ENCODE measurements around the gene PRDM8. TPM values are rescaled to one million over a fixed set of nuclear protein-coding genes. Genes with fewer than 3 reads are reported as not detected.

PRDM8 gene
- total and polyA plus RNA-seq, 2 of the 8 experiments (the other 6 are each of a cell fraction or from before 2014, with no cell fraction given) = not detected

DNA sequence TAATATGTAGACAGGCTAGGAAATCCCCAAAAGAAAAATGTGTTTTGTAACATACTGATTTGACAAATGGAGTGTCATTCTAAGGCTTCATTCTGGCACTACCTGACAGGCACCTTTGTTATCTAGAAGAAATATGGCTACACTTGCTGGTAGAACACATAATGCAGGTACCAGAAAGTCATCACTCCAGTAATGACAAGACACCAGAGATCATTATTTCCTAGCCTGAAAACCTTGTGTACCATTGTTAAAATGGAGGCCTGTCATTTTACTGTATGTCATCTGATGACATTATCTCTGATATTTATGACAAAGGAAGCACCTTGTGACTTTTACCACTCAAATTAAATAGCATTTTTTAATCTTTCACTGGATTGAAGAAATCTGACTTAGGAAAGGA lies 55.6 kb downstream of the PRDM8 start:
- no peaks in the 10 kb centered on the region for H3K4me1 ChIP-seq (replicated peaks in 1 of 4; ENCODE audit: control insufficient read depth in 3 of 4, insufficient read depth in 4 of 4, low read length in 3 of 4)
- FAIRE-seq = no peak
- TF ChIP-seq NRF1 (IDR thresholded peaks at IDR 0.05; ENCODE audit: low read depth, low read length) = no peak
- TF ChIP-seq EGR1 (IDR thresholded peaks at IDR 0.05; ENCODE audit: borderline replicate concordance, low read depth, low read length) = no peak
- TF ChIP-seq ASH2L (IDR thresholded peaks at IDR 0.05; ENCODE audit: low read length) = no peak
- TF ChIP-seq NANOG (IDR thresholded peaks at IDR 0.05; ENCODE audit: insufficient read depth, low read depth, low read length, poor library complexity, severe bottlenecking) = no peak
- no peak for TF ChIP-seq TAF7 (optimal IDR thresholded peaks at IDR 0.05; ENCODE audit: borderline replicate concordance, low read depth, low read length)
- no peak for TF ChIP-seq SAP30 (IDR thresholded peaks at IDR 0.05; ENCODE audit: insufficient read depth, insufficient replicate concordance, low read length)
- no peak for TF ChIP-seq MAFK (IDR thresholded peaks at IDR 0.05; ENCODE audit: low read depth, low read length)
- no peak overlapping the region for H3K18ac ChIP-seq (ENCODE audit: extremely low read depth, low read length)
- H4K91ac ChIP-seq (replicated peaks; ENCODE audit: insufficient read length, low read length) = no peak overlapping the region
- no peak overlapping the region for H3K56ac ChIP-seq (replicated peaks; ENCODE audit: insufficient read length, low read depth, low read length)
- H2AK5ac ChIP-seq (ENCODE audit: low read depth, low read length) = no peak overlapping the region
- no peaks in the 10 kb centered on the region for H3K27me3 ChIP-seq (replicated peaks in 1 of 4; ENCODE audit: control insufficient read depth in 3 of 4, extremely low read depth in 1 of 4, insufficient read depth in 3 of 4, low read length in 3 of 4)
- H3K23ac ChIP-seq (ENCODE audit: insufficient read length) = no peak overlapping the region
- H2AFZ ChIP-seq (ENCODE audit: low read length) = no peak overlapping the region
- H3K4ac ChIP-seq (replicated peaks; ENCODE audit: insufficient read length, low read depth, low read length) = no peak overlapping the region
- no peak overlapping the region for H3K27ac ChIP-seq (ENCODE audit: low read depth, low read length)
- H3K79me2 ChIP-seq (ENCODE audit: control insufficient read depth in 1 of 2, insufficient read depth in 2 of 2, low read length in 2 of 2) = no peaks in the 10 kb centered on the region
- H3K36me3 ChIP-seq (ENCODE audit: control insufficient read depth in 2 of 4, insufficient read depth in 4 of 4, low read length in 3 of 4) = no peaks in the 10 kb centered on the region; a peak in 1 of 8 replicates
- H3K9me3 ChIP-seq (ENCODE audit: insufficient read depth in 2 of 2, low read depth in 1 of 2, low read length in 1 of 2) = no peaks in the 10 kb centered on the region
- ChIA-PET CTCF (ENCODE audit: partially characterized antibody) (interaction anchor here (1.6 kb wide), 1 partner anchor 32 kb away, joined by 5 read pairs; no protein-coding TSS in a partner anchor), POLR2A (ENCODE audit: partially characterized antibody) (no interaction called here)
- H3K23me2 ChIP-seq (ENCODE audit: low read depth, low read length) = no peaks in the 10 kb centered on the region; the same call in 1 of the 2 replicates
- no peak overlapping the region for H2BK15ac ChIP-seq (ENCODE audit: low read length)
- no peaks in the 10 kb centered on the region for H4K20me1 ChIP-seq (replicated peaks in 1 of 2; ENCODE audit: control insufficient read depth in 1 of 2, insufficient read depth in 2 of 2, low read length in 2 of 2)
- H2BK20ac ChIP-seq (ENCODE audit: low read length) = no peak overlapping the region
- H3K9ac ChIP-seq (replicated peaks in 1 of 4; ENCODE audit: extremely low read depth in 1 of 4, low read depth in 3 of 4, low read length in 3 of 4) = no peak overlapping the region
- no peak overlapping the region for H2BK120ac ChIP-seq (replicated peaks; ENCODE audit: low read depth, low read length)
- no peak overlapping the region for H2BK5ac ChIP-seq (ENCODE audit: low read depth, low read length)
- H2BK12ac ChIP-seq (ENCODE audit: low read depth, low read length) = no peak overlapping the region
- no peak overlapping the region for H3K4me3 ChIP-seq (ENCODE audit: extremely low read depth in 1 of 4, insufficient read depth in 2 of 4, low read depth in 3 of 4, low read length in 4 of 4)
- H3K79me1 ChIP-seq (ENCODE audit: low read depth, low read length) = no peaks in the 10 kb centered on the region
- no peak overlapping the region for H4K8ac ChIP-seq (ENCODE audit: extremely low read depth, insufficient read depth, low read length)
- no peak for DNase-seq (ENCODE audit: low read depth in 1 of 2, low spot score in 2 of 2)
- no peak overlapping the region for H3K14ac ChIP-seq (ENCODE audit: insufficient read length)
- no peak overlapping the region for H4K5ac ChIP-seq (ENCODE audit: insufficient read length, low read depth, low read length)
- no peak overlapping the region for H3K4me2 ChIP-seq (ENCODE audit: insufficient read depth in 1 of 2, low read depth in 2 of 2, low read length in 2 of 2)

All from H1 (cell line).